Measurements from ENCODE around the gene LBHD2.
"Not testable (repeated sequence)": the region's sequence is repeated elsewhere in the genome, so short reads cannot be mapped to it uniquely, and the experiment has no call there.

Gene LBHD2

GRCh38 chr14:103118018-103118662 is 34.1 kb downstream of the LBHD2 start:
- no peak for TF ChIP-seq CTCF (IDR thresholded peaks at IDR 0.05; ENCODE audit: control insufficient read depth, extremely low read depth, insufficient read depth)
- no peak overlapping the region for H3K4me3 ChIP-seq (ENCODE audit: low read depth, low read length)
- DNase-seq (ENCODE audit: low read depth) = no peak

- H3K4me3 ChIP-seq (ENCODE audit: low read depth, low read length) = no peak overlapping the region
- TF ChIP-seq CTCF (IDR thresholded peaks at IDR 0.05; ENCODE audit: control insufficient read depth, extremely low read depth, insufficient read depth) = no peak
- DNase-seq (ENCODE audit: low read depth) = no peak
Measured at GRCh38 chr14:103118663-103119404, 34.8 kb downstream of the LBHD2 start.

GRCh38 chr14:103119527-103119926 is 35.5 kb downstream of the LBHD2 start:
- H3K4me3 ChIP-seq (ENCODE audit: low read depth, low read length); DNase-seq (ENCODE audit: low read depth): not testable (repeated sequence)

- DNase-seq (ENCODE audit: low read depth) = no peak
Measured at GRCh38 chr14:103121121-103121845, 37.3 kb downstream of the LBHD2 start.

GRCh38 chr14:103121846-103122584 is 38.0 kb downstream of the LBHD2 start:
- no peak for TF ChIP-seq CTCF (IDR thresholded peaks at IDR 0.05; ENCODE audit: control insufficient read depth, extremely low read depth, insufficient read depth)
- no peak for DNase-seq (ENCODE audit: low read depth)
- no peak overlapping the region for H3K4me3 ChIP-seq (ENCODE audit: low read depth, low read length)

More at GRCh38 chr14:103121121-103121845, 37.3 kb downstream of the LBHD2 start:
- H3K4me3 ChIP-seq (ENCODE audit: low read depth, low read length) = no peak overlapping the region
- TF ChIP-seq CTCF (IDR thresholded peaks at IDR 0.05; ENCODE audit: control insufficient read depth, extremely low read depth, insufficient read depth) = no peak

GRCh38 chr14:103122585-103122946 is 38.6 kb downstream of the LBHD2 start:
- no peak overlapping the region for H3K4me3 ChIP-seq (ENCODE audit: low read depth, low read length)
- TF ChIP-seq CTCF (IDR thresholded peaks at IDR 0.05; ENCODE audit: control insufficient read depth, extremely low read depth, insufficient read depth) = no peak
- DNase-seq (ENCODE audit: low read depth) = no peak

Data from LNCaP clone FGC (cell line).